GF-D8 (cell line): ENCODE measurements around the gene CYFIP1.

Source experiments
- DNase-seq: peaks from one replicate; lab custom pipeline; 2025; lab: John Stamatoyannopoulos, UW

CYFIP1 gene

DNA sequence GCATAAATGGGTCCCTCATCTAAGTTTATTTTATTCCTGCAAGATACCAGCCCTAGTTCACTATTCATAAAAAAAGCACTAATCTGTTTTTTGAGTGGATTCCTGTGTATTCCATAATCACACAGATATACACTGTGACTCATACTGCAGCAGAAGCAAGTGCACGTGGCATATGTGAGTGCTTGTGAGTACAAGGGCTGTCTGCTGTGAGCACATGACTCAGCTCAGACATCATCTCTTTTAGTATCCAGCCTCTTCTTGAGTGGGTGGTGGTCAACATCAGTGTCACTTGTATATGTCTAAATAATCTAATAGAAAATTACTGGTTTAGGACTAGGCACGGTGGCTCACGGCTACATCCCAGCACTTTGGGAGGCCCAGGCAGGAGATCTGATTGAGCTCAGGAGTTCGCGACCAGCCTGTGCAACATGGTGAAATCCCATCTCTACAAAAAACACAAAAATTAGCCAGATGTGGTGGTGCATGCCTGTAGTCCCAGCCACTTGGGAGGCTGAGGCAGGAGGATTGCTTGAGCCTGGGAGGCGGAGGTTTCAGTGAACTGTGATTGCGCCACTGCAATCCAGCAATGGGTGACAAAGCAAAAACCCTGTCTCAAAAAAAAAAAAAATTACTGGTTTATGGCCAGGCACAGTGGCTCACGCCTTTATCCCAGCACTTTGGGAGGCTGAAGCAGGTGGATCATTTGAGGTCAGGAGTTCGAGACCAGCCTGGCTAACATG, 91.9 kb downstream of the CYFIP1 start:
- DNase-seq = no peak

- DNase-seq = no peak
Measured at GRCh38 chr15:22887157-22887951, 92.8 kb downstream of the CYFIP1 start.

GRCh38 chr15:22885120-22885519, 95.0 kb downstream of the CYFIP1 start:
- no peak for DNase-seq

DNA sequence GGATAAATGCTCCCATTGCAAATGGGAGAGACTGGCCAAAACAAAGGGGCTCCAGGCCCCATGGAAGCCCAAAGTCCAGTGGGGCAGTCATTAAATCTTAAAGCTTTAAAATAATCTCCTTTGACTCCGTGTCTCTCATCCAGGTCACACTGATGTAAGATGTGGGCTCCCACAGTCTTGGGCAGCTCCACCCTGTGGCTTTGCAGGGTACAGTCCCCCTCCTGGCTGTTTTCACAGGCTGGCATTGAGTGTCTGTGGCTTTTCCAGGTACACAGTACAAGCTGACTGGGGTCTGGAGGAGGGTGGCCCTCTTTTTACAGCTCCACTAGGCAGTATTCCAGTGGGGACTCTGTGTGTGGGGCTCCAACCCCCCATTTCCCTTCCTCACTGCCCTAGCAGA, 95.8 kb downstream of the CYFIP1 start:
- no peak for DNase-seq

- no peak for DNase-seq
Measured at GRCh38 chr15:22883196-22883595, 97.0 kb downstream of the CYFIP1 start.

GRCh38 chr15:22881739-22882440, 98.3 kb downstream of the CYFIP1 start:
- DNase-seq = no peak

GRCh38 chr15:22880981-22881738, 99.0 kb downstream of the CYFIP1 start:
- no peak for DNase-seq

- DNase-seq = no peak
Measured at GRCh38 chr15:22880068-22880980, 99.8 kb downstream of the CYFIP1 start.

- no peak for DNase-seq
Measured at GRCh38 chr15:22878103-22878502, 102.1 kb downstream of the CYFIP1 start.

GRCh38 chr15:22877607-22878006, 102.6 kb downstream of the CYFIP1 start:
- no peak for DNase-seq

GRCh38 chr15:22877117-22877516, 103.1 kb downstream of the CYFIP1 start:
- no peak for DNase-seq

DNA sequence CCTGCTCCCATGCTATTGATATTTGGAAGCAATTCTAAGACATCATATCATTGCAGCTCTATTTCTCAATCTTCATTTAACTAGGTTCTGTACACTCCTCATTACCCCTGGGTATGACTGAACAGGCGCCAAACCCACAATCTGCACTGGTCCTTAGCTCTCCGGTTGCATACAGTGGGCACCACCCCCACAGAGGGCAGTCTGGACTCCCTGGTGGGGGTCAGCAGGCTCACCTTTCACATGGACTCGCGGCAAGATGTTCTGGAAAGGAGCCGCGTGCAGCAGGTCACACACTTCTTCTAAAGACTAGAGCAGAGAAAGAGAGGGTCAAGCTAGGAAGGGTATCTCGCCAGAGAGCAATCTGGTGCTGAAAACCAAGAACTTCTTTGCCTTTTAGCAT, 105.2 kb downstream of the CYFIP1 start:
- DNase-seq = no peak

GRCh38 chr15:22874256-22874655, 105.9 kb downstream of the CYFIP1 start:
- DNase-seq = no peak

DNA sequence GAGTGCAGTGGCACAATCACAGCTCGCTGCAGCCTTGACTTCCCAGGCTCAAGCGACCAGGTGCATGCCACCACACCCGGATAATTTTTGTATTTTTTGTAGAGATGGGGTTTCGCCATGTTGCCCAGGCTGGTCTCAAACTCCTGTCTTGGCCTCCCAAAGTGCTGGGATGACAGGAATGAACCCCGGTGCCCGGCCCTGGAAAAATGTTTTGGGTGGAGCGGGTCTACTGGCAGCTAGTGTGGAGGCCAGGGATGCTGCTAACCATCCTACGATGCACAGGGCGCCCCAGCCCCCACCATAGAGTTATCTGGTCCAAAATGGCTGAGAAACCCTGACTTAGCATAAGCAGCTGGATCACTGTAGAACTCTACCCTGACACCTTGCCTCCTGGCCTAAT, 106.3 kb downstream of the CYFIP1 start:
- DNase-seq = no peak

DNA sequence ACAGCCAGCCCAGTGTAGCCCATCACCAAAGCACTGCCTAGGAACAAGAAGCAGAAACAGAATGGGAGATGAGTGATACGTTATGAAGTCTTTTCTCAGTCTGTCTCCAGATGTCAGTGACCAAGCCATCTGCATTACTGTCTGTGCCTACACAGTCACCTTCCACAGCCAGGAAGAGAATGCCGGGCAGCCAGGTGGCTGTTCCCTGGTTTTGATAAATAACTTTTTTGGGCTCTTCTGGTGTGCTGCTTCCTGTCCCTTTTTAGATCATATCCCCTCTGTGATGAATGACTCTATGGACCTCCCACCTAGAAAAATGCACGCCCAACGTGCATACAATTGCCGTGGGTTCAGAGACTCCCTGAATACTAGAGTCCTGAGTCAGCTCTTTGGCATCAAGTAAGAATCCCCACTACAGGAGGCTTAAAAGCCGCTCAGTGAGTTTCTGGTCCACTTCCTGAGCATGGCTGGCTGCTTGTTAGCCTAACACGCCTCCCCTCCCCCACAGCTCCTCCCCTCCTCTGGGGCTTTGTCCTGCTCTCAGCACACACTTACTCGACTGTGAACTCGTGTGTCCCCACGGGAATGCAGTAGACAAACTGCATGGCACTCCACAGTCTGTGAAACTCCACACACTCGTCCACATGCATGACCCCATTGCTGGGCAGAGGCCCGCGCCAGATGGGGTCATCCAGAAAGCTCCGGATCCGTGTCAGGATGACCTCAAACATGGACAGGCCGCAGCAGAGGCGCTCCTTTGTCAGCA, 107.0 kb downstream of the CYFIP1 start:
- no peak for DNase-seq

DNA sequence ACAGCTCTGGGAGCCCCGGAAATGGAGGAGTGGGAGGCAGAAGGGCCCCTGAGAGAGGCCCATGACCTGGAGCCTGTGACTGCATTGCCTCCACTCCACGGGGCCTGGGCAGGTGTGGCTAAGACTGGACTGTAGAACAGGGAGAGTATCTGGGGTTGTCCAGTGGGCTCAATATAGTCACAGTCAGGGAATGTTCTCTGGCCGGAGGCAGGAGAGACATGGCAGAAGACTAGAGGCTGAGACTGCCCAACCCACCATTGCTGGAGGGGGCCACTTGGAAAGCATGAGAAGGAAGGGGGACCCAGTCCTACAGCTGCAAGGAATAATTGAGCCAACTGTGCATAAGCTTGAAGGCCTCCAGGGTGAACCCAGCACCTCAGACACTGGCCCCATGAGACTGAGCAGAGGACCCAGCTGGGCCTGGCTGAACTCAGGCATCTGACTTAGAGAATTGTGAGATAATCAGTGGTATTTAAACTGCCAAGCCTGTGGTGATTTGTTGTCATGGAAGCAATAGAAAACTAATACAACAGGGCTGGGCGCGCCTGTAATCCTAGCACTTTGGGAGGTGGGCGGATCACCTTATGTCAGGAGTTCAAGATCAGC, 108.6 kb downstream of the CYFIP1 start:
- DNase-seq = no peak

DNA sequence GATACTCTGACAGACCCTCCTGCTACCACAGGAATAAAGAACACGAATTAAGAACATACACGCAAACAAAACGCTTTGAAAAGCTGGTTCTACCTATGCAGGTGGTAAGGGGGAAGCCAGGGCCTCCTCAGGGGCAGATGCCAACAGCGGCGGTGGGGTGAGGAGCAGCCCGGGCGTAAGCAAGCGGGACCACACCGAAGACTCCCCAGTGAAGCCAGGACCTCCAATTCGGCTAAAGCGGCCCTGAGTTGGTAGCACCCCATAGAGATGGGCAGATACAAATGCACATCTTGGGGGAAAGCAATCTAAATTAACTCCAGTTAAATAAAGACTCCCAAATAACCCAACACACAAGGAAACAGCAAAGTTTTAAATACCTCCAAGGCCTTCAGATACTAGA, 109.3 kb downstream of the CYFIP1 start:
- no peak for DNase-seq

GRCh38 chr15:22869856-22870255, 110.3 kb downstream of the CYFIP1 start:
- DNase-seq = no peak

DNA sequence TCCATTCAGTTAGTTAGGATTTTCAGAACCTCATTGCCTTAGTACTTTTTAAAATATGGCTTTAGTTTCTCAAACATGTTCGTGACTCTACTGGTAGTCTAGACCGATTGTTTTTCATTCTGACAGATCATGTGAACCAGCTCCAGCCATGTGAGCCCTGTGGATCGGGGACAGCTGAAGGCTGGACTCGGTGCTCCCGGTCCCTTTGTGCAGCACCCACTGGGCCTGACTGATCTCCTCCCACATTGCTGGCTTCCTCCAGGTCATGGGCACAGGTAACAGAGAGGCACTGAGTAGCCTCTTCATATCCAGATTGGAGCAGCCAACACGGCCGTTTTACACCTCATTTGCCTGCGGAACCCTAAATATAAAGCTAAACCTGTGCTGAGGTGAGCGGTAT, 111.2 kb downstream of the CYFIP1 start:
- DNase-seq = no peak

- no peak for DNase-seq
Measured at GRCh38 chr15:22868495-22868894, 111.7 kb downstream of the CYFIP1 start.
